ENCODE data around the gene EXOSC7.

EXOSC7 gene

DNA sequence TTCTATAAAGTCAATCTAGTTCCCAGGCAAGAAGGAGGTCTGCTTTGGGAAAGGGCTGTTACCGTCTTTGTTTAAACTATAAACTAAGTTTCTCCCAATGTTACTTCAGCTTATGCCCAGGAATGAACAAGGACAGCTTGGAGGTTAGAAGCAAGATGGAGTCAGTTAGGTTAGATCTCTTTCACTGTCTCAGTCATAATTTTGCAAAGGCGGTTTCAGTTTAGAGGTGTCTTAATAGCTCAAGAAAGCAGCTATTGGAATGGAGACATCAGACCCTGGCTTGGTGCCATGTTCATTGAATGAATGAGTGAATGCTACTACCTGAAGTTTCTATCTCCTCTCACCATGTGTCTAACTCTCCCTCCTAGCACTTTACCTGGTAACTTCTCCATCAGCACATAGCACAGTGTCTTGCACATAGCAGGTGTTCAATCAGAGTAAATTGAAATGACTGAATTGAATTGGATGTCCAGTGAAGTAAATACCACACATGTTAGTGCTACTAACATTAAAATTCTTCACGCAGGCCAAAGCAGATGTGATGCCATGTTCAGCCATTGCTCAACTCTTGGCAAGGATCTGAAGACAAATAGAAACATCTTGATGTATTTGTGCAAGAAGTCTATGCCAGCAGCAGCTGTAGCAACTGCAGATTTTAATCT is 78.3 kb downstream of the EXOSC7 start:
- no peak overlapping the region for H3K4me3 ChIP-seq (ENCODE audit: low read length)
- peak; percentile 98 for DNase-seq (ENCODE audit: low read depth)
- TF ChIP-seq, protein P1, sequence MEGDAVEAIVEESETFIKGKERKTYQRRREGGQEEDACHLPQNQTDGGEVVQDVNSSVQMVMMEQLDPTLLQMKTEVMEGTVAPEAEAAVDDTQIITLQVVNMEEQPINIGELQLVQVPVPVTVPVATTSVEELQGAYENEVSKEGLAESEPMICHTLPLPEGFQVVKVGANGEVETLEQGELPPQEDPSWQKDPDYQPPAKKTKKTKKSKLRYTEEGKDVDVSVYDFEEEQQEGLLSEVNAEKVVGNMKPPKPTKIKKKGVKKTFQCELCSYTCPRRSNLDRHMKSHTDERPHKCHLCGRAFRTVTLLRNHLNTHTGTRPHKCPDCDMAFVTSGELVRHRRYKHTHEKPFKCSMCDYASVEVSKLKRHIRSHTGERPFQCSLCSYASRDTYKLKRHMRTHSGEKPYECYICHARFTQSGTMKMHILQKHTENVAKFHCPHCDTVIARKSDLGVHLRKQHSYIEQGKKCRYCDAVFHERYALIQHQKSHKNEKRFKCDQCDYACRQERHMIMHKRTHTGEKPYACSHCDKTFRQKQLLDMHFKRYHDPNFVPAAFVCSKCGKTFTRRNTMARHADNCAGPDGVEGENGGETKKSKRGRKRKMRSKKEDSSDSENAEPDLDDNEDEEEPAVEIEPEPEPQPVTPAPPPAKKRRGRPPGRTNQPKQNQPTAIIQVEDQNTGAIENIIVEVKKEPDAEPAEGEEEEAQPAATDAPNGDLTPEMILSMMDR (conservative IDR thresholded peaks at IDR 0.05; ENCODE audit: low read length) = no peak

DNA sequence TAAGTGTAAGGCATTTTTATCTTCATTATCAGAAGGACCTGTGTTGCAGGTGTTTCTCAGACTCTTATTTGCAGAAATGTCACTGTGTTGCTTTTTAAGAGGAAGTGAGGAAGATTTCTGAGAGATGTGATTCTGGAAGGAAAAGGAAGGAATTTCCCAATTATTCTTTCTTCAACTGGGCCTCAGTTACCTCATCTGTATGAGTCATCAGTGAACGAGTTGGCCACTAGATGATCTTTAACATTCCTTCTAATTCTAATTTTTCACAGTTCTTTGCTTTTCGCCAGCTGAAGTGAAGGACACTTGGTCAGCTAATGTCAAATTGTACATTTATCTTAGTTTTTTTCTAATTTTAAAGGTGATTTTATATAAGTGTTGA is 79.0 kb downstream of the EXOSC7 start:
- DNase-seq (ENCODE audit: low read depth) = peak; percentile 89
- no peak overlapping the region for H3K4me3 ChIP-seq (ENCODE audit: low read length)
- TF ChIP-seq, protein P1 (conservative IDR thresholded peaks at IDR 0.05; ENCODE audit: low read length) = no peak

DNA sequence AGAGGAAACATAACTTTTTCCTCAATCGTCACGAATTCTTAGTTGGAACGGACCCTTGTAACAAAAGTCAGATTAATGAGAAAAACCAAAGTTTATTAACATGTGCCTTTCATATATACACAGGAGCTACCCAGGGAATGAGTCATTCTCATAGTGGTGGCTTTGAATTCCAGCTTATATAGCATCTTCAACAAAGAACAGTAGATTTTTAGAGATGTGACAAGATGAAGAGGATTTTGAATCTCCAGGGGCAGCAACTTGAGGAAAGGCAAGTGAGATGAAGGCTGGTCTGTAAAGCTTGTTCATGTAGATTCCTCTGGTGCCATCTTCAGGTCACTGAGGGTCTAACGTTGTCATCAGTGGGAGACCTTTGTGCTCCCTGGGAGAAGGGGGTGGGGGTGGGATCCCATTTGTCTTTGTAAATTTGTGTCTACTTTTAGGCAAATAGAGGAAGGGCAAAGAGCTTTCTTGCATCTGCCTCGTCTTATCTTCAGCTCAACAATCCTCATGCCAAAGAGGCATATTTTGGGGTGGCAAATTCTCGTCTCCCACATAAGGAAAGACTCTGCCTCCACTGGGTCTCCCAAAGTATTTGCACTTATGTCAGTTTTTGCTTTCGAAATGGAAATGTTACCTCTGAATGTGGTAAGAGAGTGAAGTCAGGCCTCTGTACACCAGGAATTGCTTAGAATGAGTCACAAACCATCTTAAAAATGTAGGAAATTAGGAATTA is 79.5 kb downstream of the EXOSC7 start:
- TF ChIP-seq, protein P1 (conservative IDR thresholded peaks at IDR 0.05; ENCODE audit: low read length) = peak; percentile 15
- DNase-seq (ENCODE audit: low read depth) = peak; percentile 83
- H3K4me3 ChIP-seq (ENCODE audit: low read length) = no peak overlapping the region

DNA sequence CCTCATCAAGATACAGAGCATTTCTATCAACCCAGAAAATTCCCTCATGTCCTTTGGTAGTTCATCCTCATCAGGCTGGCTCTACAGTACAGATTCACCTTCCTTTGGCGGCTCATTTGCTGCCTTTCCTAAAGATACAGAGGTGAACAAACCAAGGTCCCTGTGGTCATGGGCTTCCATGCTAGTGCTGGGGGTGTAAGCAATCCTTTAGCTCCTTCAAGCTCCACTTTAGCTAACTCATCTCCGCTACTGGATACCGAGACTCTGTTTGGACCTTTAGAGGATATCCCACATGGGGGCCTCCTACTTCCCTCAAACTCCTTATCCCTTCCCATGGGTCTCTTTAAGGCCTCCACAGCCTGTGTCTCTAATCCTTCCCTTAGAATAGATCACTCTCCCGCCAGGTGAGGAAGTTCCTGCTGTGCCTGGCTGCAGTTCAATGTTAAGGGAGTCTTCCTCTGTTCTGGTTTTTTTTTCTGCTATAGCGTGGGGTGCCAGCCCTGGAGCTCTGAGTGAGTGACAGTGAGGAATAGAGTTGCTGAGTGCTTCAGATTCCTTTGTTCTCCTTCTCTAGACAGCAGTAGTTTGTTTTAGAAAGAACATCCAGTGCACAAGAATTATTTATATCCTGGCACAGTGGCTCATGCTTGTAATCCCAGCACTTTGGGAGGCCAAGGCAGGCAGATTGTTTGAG is 80.7 kb downstream of the EXOSC7 start:
- DNase-seq (ENCODE audit: low read depth) = no peak
- H3K4me3 ChIP-seq (ENCODE audit: low read length) = no peak overlapping the region
- TF ChIP-seq, protein P1 (conservative IDR thresholded peaks at IDR 0.05; ENCODE audit: low read length) = no peak

DNA sequence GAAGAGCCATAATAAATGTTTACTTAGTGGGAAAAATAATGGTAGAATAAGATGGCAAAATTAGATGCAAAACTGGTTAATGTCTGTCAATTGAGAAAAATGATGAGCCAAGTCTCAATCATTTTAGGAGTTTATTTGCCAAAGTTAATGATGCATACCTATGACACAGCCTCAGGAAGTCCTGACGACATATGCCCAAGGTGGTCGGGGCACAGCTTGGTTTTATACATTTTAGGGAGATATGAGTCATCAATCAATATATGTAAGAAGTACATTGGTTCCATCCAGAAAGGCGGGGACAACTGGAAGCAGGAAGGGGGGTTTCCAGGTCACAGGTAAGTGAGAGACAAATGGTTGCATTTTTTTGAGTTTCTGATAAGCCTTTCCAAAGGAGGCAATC is 81.5 kb downstream of the EXOSC7 start:
- no peak overlapping the region for H3K4me3 ChIP-seq (ENCODE audit: low read length)
- TF ChIP-seq, protein P1 (conservative IDR thresholded peaks at IDR 0.05; ENCODE audit: low read length) = no peak
- no peak for DNase-seq (ENCODE audit: low read depth)

DNA sequence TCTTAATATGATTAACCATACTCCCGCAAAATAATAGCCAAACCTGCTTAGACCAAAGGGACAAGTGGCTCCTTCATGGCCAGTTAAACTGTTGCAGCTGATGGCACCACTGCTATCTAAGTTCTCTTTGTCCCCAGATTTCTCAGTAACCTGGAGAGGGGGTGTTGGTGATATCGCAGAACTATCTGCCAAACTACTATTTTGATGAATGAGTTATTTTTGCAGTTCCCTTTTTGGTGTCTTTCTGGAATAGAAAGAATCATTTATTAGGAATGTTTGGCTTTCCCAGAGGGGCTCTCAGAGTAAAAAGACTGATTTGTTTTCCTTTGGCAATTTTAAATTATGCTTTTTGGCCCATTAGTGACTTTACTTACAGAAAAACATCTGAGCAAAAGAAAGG is 83.1 kb downstream of the EXOSC7 start:
- H3K4me3 ChIP-seq (ENCODE audit: low read length) = no peak overlapping the region
- TF ChIP-seq, protein P1 (conservative IDR thresholded peaks at IDR 0.05; ENCODE audit: low read length) = no peak
- DNase-seq (ENCODE audit: low read depth) = no peak

Data from AG10803 (cell line).